Measurements from ENCODE around the gene MICAL2.
"Not testable (repeated sequence)": the region's sequence is repeated elsewhere in the genome, so short reads cannot be mapped to it uniquely, and the experiment has no call there.

Gene MICAL2

DNA sequence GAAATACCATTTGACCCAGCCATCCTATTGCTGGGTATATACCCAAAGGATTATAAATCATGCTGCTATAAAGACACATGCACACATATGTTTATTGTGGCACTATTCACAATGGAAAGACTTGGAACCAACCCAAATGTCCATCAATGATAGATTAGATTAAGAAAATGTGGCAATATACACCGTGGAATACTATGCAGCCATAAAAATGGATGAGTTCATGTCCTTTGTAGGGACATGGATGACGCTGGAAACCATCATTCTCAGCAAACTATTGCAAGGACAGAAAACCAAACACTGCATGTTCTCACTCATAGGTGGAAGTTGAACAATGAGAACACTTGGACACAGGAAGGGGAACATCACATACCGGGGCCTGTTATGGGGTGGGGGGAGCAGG, 36.3 kb downstream of the MICAL2 start:
- H3K36me3 ChIP-seq (ENCODE audit: control insufficient read depth in 2 of 2, insufficient read depth in 1 of 2, low read length in 2 of 2); H3K4me3 ChIP-seq (ENCODE audit: low read depth, low read length); H3K9me3 ChIP-seq (ENCODE audit: control insufficient read depth, insufficient read depth, low read depth, low read length); CTCF ChIA-PET; H3K4me1 ChIP-seq (ENCODE audit: control insufficient read depth, insufficient read depth, low read length); POLR2A ChIA-PET; H3K27ac ChIP-seq (ENCODE audit: extremely low read depth, low read depth, low read length): not testable (repeated sequence)
- TF ChIP-seq ZNF146 (tag by site-specific recombination; IDR thresholded peaks at IDR 0.05), result peak; percentile 58; the same call in 1 of the 2 replicates

DNA sequence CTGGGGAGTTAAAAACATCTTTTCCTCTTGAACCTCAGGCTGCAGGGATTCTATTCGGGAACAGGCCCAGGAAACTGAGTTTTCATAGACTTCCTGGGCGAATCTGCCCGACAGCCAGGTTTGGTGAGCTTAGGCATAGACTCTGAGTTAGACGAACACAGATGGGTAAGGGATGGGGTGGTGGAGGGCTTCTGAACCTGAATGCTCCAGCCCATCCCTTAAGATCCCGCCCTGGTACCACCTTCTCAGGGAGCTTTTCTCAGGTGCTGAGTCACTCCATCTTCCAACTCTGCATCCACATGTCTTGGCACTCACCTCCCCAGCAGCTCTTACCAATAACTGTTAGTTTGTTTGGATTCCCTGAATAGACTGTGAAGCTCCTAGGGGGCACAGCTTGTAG, 37.4 kb downstream of the MICAL2 start:
- Histone ChIP-seq H3K9me3 (ENCODE audit: control insufficient read depth, insufficient read depth, low read depth, low read length) (no peaks in the 10 kb centered on the region), H3K4me1 (ENCODE audit: control insufficient read depth, insufficient read depth, low read length) (no peaks in the 10 kb centered on the region), H3K36me3 (ENCODE audit: control insufficient read depth in 2 of 2, insufficient read depth in 1 of 2, low read length in 2 of 2) (no peaks in the 10 kb centered on the region), H3K27ac (ENCODE audit: extremely low read depth, low read depth, low read length) (no peak overlapping the region), H3K4me3 (ENCODE audit: low read depth, low read length) (no peak overlapping the region)
- ChIA-PET CTCF (interaction anchor here (0.6 to 1.2 kb wide), 2 partner anchors 9 to 29 kb away, joined by 6 read pairs; no protein-coding TSS in a partner anchor), POLR2A (no interaction called here)
- no peak for TF ChIP-seq ZNF394 (tag by site-specific recombination; IDR thresholded peaks at IDR 0.05; ENCODE audit: borderline replicate concordance)
- TF ChIP-seq, protein P1, sequence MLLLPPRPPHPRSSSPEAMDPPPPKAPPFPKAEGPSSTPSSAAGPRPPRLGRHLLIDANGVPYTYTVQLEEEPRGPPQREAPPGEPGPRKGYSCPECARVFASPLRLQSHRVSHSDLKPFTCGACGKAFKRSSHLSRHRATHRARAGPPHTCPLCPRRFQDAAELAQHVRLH (tag by site-specific recombination; IDR thresholded peaks at IDR 0.05), result no peak
- TF ChIP-seq ZBTB21 (tag by site-specific recombination; IDR thresholded peaks at IDR 0.05), result no peak
- TF ChIP-seq, protein P2, sequence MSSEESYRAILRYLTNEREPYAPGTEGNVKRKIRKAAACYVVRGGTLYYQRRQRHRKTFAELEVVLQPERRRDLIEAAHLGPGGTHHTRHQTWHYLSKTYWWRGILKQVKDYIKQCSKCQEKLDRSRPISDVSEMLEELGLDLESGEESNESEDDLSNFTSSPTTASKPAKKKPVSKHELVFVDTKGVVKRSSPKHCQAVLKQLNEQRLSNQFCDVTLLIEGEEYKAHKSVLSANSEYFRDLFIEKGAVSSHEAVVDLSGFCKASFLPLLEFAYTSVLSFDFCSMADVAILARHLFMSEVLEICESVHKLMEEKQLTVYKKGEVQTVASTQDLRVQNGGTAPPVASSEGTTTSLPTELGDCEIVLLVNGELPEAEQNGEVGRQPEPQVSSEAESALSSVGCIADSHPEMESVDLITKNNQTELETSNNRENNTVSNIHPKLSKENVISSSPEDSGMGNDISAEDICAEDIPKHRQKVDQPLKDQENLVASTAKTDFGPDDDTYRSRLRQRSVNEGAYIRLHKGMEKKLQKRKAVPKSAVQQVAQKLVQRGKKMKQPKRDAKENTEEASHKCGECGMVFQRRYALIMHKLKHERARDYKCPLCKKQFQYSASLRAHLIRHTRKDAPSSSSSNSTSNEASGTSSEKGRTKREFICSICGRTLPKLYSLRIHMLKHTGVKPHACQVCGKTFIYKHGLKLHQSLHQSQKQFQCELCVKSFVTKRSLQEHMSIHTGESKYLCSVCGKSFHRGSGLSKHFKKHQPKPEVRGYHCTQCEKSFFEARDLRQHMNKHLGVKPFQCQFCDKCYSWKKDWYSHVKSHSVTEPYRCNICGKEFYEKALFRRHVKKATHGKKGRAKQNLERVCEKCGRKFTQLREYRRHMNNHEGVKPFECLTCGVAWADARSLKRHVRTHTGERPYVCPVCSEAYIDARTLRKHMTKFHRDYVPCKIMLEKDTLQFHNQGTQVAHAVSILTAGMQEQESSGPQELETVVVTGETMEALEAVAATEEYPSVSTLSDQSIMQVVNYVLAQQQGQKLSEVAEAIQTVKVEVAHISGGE (tag by site-specific recombination; conservative IDR thresholded peaks at IDR 0.05; ENCODE audit: low read depth), result no peak
- TF ChIP-seq, protein P3, sequence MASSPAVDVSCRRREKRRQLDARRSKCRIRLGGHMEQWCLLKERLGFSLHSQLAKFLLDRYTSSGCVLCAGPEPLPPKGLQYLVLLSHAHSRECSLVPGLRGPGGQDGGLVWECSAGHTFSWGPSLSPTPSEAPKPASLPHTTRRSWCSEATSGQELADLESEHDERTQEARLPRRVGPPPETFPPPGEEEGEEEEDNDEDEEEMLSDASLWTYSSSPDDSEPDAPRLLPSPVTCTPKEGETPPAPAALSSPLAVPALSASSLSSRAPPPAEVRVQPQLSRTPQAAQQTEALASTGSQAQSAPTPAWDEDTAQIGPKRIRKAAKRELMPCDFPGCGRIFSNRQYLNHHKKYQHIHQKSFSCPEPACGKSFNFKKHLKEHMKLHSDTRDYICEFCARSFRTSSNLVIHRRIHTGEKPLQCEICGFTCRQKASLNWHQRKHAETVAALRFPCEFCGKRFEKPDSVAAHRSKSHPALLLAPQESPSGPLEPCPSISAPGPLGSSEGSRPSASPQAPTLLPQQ (tag by site-specific recombination; IDR thresholded peaks at IDR 0.05), result no peak
- TF ChIP-seq ZNF324 (tag by site-specific recombination; IDR thresholded peaks at IDR 0.05), result no peak
- TF ChIP-seq, protein P4, sequence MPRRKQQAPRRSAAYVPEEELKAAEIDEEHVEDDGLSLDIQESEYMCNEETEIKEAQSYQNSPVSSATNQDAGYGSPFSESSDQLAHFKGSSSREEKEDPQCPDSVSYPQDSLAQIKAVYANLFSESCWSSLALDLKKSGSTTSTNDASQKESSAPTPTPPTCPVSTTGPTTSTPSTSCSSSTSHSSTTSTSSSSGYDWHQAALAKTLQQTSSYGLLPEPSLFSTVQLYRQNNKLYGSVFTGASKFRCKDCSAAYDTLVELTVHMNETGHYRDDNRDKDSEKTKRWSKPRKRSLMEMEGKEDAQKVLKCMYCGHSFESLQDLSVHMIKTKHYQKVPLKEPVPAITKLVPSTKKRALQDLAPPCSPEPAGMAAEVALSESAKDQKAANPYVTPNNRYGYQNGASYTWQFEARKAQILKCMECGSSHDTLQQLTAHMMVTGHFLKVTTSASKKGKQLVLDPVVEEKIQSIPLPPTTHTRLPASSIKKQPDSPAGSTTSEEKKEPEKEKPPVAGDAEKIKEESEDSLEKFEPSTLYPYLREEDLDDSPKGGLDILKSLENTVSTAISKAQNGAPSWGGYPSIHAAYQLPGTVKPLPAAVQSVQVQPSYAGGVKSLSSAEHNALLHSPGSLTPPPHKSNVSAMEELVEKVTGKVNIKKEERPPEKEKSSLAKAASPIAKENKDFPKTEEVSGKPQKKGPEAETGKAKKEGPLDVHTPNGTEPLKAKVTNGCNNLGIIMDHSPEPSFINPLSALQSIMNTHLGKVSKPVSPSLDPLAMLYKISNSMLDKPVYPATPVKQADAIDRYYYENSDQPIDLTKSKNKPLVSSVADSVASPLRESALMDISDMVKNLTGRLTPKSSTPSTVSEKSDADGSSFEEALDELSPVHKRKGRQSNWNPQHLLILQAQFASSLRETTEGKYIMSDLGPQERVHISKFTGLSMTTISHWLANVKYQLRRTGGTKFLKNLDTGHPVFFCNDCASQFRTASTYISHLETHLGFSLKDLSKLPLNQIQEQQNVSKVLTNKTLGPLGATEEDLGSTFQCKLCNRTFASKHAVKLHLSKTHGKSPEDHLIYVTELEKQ (tag by site-specific recombination; IDR thresholded peaks at IDR 0.05; ENCODE audit: borderline replicate concordance), result no peak
- TF ChIP-seq, protein P5, sequence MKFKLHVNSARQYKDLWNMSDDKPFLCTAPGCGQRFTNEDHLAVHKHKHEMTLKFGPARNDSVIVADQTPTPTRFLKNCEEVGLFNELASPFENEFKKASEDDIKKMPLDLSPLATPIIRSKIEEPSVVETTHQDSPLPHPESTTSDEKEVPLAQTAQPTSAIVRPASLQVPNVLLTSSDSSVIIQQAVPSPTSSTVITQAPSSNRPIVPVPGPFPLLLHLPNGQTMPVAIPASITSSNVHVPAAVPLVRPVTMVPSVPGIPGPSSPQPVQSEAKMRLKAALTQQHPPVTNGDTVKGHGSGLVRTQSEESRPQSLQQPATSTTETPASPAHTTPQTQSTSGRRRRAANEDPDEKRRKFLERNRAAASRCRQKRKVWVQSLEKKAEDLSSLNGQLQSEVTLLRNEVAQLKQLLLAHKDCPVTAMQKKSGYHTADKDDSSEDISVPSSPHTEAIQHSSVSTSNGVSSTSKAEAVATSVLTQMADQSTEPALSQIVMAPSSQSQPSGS (tag by site-specific recombination; IDR thresholded peaks at IDR 0.05; ENCODE audit: low read depth), result no peak
- TF ChIP-seq ZNF670 (tag by site-specific recombination; IDR thresholded peaks at IDR 0.05; ENCODE audit: low read depth), result no peak
- no peak for TF ChIP-seq ZNF629 (tag by site-specific recombination; IDR thresholded peaks at IDR 0.05)
- no peak for TF ChIP-seq ZNF544 (tag by site-specific recombination; IDR thresholded peaks at IDR 0.05)
- no peak for TF ChIP-seq HOXA7 (CRISPR knock-in tag; IDR thresholded peaks at IDR 0.05; ENCODE audit: borderline replicate concordance)
- TF ChIP-seq, protein P6, sequence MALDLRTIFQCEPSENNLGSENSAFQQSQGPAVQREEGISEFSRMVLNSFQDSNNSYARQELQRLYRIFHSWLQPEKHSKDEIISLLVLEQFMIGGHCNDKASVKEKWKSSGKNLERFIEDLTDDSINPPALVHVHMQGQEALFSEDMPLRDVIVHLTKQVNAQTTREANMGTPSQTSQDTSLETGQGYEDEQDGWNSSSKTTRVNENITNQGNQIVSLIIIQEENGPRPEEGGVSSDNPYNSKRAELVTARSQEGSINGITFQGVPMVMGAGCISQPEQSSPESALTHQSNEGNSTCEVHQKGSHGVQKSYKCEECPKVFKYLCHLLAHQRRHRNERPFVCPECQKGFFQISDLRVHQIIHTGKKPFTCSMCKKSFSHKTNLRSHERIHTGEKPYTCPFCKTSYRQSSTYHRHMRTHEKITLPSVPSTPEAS (tag by site-specific recombination; IDR thresholded peaks at IDR 0.05), result no peak
- TF ChIP-seq, protein P7, sequence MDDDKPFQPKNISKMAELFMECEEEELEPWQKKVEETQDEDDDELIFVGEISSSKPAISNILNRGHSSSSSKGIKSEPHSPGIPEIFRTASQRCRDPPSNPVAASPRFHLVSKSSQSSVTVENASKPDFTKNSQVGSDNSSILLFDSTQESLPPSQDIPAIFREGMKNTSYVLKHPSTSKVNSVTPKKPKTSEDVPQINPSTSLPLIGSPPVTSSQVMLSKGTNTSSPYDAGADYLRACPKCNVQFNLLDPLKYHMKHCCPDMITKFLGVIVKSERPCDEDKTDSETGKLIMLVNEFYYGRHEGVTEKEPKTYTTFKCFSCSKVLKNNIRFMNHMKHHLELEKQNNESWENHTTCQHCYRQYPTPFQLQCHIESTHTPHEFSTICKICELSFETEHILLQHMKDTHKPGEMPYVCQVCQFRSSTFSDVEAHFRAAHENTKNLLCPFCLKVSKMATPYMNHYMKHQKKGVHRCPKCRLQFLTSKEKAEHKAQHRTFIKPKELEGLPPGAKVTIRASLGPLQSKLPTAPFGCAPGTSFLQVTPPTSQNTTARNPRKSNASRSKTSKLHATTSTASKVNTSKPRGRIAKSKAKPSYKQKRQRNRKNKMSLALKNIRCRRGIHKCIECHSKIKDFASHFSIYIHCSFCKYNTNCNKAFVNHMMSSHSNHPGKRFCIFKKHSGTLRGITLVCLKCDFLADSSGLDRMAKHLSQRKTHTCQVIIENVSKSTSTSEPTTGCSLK (tag by site-specific recombination; IDR thresholded peaks at IDR 0.05), result no peak
- no peak for TF ChIP-seq ZNF112 (tag by site-specific recombination; IDR thresholded peaks at IDR 0.05)
- no peak for TF ChIP-seq ZNF660 (tag by site-specific recombination; IDR thresholded peaks at IDR 0.05)
- TF ChIP-seq, protein P8, sequence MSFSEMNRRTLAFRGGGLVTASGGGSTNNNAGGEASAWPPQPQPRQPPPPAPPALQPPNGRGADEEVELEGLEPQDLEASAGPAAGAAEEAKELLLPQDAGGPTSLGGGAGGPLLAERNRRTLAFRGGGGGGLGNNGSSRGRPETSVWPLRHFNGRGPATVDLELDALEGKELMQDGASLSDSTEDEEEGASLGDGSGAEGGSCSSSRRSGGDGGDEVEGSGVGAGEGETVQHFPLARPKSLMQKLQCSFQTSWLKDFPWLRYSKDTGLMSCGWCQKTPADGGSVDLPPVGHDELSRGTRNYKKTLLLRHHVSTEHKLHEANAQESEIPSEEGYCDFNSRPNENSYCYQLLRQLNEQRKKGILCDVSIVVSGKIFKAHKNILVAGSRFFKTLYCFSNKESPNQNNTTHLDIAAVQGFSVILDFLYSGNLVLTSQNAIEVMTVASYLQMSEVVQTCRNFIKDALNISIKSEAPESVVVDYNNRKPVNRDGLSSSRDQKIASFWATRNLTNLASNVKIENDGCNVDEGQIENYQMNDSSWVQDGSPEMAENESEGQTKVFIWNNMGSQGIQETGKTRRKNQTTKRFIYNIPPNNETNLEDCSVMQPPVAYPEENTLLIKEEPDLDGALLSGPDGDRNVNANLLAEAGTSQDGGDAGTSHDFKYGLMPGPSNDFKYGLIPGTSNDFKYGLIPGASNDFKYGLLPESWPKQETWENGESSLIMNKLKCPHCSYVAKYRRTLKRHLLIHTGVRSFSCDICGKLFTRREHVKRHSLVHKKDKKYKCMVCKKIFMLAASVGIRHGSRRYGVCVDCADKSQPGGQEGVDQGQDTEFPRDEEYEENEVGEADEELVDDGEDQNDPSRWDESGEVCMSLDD (tag by site-specific recombination; IDR thresholded peaks at IDR 0.05), result no peak

Measured in HEK293 (cell line).